ENCODE measurements around the gene SELENOK. TPM values are rescaled to one million over a fixed set of nuclear protein-coding genes. Genes with fewer than 3 reads are reported as not detected.

The SELENOK gene
- total RNA-seq = 31.8 and 36.1 TPM in 2 replicates

DNA sequence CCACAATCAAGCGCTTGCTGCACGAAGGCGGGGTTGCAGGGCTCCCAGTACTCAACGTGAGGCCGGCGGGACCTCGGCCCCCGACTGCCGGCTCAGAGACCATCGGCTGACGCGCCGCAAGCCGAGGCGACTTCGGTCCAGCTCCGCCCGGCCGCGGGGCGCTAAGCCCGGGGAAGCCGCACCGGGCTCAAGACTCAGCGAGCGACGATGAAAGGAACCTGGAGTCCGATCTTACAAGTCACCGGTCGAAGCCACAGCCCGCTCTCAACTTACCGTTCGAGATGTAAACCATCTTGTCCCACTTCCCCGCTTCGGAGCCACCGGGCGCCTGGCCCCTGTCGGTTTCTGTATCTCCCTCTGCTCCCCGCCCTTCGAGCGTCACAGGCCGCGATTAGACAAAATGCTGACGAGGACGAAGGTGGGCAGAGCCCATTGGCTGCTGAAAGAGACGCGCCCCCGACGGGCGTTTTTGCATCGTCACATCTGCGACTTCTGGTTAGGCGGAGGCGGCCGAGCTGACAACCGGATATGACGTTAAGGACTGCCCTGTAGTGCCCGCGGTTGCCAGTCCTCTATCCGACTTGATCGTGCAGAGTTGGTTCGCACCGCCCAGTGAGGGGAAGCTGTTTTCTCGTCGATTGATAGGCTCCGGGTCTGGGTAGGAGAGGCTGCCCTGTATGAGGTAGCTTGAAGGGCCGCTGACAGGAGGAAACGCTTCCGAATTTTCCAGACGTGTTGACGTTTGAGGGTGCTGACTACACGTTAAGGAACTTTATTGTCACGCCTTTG, at the start of gene SELENOK:
Gene SELENOK, minus strand, starts transcription at position 363 of the 789 bp plus-strand sequence.

DNA sequence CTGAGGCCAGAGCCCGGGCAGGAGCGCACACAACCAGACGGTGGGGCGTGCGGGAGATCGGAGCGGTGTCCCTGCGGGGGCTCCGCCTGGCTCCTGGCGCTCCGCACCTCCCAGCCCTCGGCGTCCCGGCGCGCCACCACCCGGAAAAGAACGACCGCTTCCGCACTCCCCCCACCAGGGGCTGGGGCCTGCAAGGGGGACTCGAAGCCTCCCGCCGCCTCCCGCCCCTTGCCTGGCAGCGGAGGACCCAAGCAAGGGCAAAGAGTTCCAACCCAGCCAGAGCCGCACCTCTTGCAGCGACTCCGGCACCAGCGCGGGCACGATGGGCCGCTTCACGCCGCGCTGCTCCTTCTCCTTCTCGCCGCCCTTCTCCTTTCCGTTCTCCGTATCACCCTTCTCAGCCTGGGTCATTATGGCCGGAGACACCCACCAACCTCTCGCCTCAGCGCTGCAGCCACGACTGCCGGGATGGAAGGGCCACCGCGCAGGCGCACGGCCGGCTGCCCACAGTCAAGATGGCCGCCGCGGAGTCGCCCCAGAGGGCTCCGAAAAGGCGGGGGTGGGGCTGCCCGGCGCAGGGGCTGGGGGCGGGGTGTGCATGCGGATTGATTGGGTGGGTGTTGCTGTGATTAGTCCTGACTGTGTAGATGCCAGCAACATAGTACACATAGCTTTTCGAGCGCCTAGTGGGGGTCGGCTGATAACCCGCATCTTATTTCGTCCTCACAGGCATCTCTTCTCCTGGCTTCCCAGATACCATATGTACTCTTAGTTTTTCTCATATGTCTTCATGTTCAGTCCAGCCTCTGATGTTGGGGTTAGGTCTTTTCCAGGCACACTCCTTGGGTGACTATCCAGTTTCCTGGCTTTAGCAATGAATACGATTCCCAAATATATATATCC, 9.7 kb downstream of the SELENOK start, which contains the start of gene ACTR8:
Gene ACTR8, minus strand, starts transcription at position 462 of the 903 bp plus-strand sequence. Its CDS starts 51 bp downstream, at position 411.

DNA sequence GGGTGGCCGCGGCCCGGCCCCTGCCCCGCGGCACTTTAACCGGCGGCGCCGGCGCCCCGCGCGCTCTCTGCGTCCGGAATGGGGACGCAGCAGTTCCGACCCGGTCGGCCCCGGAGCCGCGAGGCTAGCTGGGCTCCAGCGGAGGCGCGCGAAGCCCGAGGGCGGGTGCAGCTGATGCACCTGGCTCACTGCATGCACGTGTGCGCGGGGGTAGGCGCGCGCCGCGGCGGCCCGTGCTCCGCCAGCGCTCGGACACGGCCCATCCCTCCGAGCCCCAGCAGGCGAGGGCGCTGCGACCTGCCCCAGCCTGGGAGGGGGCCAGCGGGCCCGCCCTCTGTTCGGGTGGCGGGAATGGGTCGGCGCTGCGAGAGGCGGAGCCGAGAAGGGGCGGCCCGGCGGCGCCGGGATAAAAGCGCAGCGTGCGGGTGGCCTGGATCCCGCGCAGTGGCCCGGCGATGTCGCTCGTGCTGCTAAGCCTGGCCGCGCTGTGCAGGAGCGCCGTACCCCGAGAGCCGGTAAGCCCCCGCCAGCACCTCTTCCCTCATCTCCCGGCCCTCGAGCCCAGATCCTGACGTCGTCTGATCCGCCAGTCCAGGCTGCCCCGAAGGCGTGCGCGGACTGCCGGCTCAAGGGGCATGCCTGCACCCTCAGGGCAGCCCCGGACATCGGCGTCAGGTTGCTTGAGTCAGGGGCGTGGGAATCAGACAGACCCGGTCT, 45.4 kb downstream of the SELENOK start, which contains the start of the genes CHDH and IL17RB:
Gene CHDH, minus strand, starts transcription at position 286 of the 717 bp plus-strand sequence. CDS start 22,411 bp downstream, outside the sequence.
Gene IL17RB, plus strand, starts transcription at position 435 of the 717 bp plus-strand sequence. Its CDS starts 21 bp downstream, at position 456.

Other genes starting within 250 kb of the SELENOK start
- gene CHDH, start 45.4 kb downstream of the SELENOK start, total RNA-seq = under 0.01 TPM in 1 of 2 replicates, not detected in the other
- gene IL17RB, start 45.3 kb downstream of the SELENOK start, total RNA-seq = not detected in 2 replicates
- gene ACTR8, start 9.7 kb downstream of the SELENOK start, total RNA-seq = 22.7 and 45.0 TPM in 2 replicates
- 3.2 TPM in 2 replicates for gene CACNA2D3, start 230.7 kb upstream of the SELENOK start, total RNA-seq

All from cardiac atrium fibroblast (primary cell).